Caco-2 (cell line): ENCODE data around the gene CRIP1. TPM values are rescaled to one million over a fixed set of nuclear protein-coding genes. Genes with fewer than 3 reads are reported as not detected.

Experiments used
- BruUV-seq: library from RNA; stranded (reverse); fragments of 400-500 nt; replicated peaks from 2 replicates; lab custom pipeline; 2021; lab: Mats Ljungman, UMichigan
- CTCF ChIA-PET: fragments of 300-600 bp; sonication (Branson Sonifier 250); formaldehyde crosslinking; loops from one replicate; lab custom pipeline; 2022; ENCODE audit warnings: antibody characterized with exemption; lab: Charles Lee
- POLR2A ChIA-PET: fragments of 300-600 bp; sonication (Branson Sonifier 250); formaldehyde crosslinking; loops from one replicate; lab custom pipeline; 2022; ENCODE audit warnings: antibody characterized with exemption; lab: Charles Lee
- DNase-seq, 2 experiments: peaks; one replicate each; pipeline versions ENCODE4 v3.0.0 to v3.0.0-alpha.2; 2020 to 2022
- H3K27me3 ChIP-seq: replicated peaks from 2 replicates; pipeline ENCODE4 v1.6.0; 2011; ENCODE audit warnings: low read length; ENCODE audit not compliant: control insufficient read depth, insufficient read depth
- H3K36me3 ChIP-seq: 2 replicates; pipeline ENCODE4 v1.5.1; 2011; ENCODE audit warnings: low read length; ENCODE audit not compliant: control insufficient read depth, insufficient read depth
- H3K4me1 ChIP-seq: fragments of 250-450 bp; sonication (Bioruptor Pico); 2 replicates; pipeline ENCODE4 v1.5.1; 2020; ENCODE audit warnings: mild to moderate bottlenecking
- H3K4me3 ChIP-seq: 2 replicates; pipeline ENCODE4 v1.5.1; 2011; ENCODE audit warnings: low read depth, mild to moderate bottlenecking, control low read depth, low read length
- H3K9me3 ChIP-seq: fragments of 250-450 bp; sonication (Bioruptor Pico); 2 replicates; pipeline ENCODE4 v1.5.1; 2020; ENCODE audit warnings: mild to moderate bottlenecking, moderate library complexity
- H3K27ac Mint-ChIP-seq: one replicate; pipeline ENCODE4 v1.8.0; 2022; ENCODE audit warnings: mixed read lengths; ENCODE audit not compliant: unreplicated experiment
- H3K27me3 Mint-ChIP-seq: one replicate; pipeline ENCODE4 v1.8.0; 2022; ENCODE audit warnings: mixed read lengths; ENCODE audit not compliant: insufficient read depth, unreplicated experiment
- H3K36me3 Mint-ChIP-seq: one replicate; pipeline ENCODE4 v1.8.0; 2022; ENCODE audit warnings: mild to moderate bottlenecking, mixed read lengths; ENCODE audit not compliant: insufficient read depth, unreplicated experiment
- H3K4me1 Mint-ChIP-seq: one replicate; pipeline ENCODE4 v1.8.0; 2022; ENCODE audit warnings: low read depth, mixed read lengths; ENCODE audit not compliant: unreplicated experiment
- H3K4me3 Mint-ChIP-seq: one replicate; pipeline ENCODE4 v1.8.0; 2022; ENCODE audit warnings: mild to moderate bottlenecking, moderate library complexity, mixed read lengths; ENCODE audit not compliant: unreplicated experiment
- H3K9me3 Mint-ChIP-seq: one replicate; pipeline ENCODE4 v1.8.0; 2022; ENCODE audit warnings: mixed read lengths; ENCODE audit not compliant: unreplicated experiment
- intact Hi-C: fragments of 100-400 bp; cut with micrococcal nuclease; formaldehyde crosslinking; loops from one replicate; pipeline ENCODE4 v1.10.0; 2022; ENCODE audit not compliant: unreplicated experiment
- total RNA-seq: library from RNA; stranded (reverse); gene quantifications from 2 replicates; pipeline ENCODE4 v1.2.3, GENCODE V29; 2022
- TF ChIP-seq, protein P1 (sequence below), 2 experiments: fragments of 200-600 bp in 1 of 2; IDR thresholded peaks; 1 replicate in 1 of 2; 2 replicates in 1 of 2; pipeline versions ENCODE4 v1.5.1 to v1.8.0; 2011 to 2022; ENCODE audit warnings: antibody characterized with exemption in 1 of 2, control low read depth in 1 of 2, inconsistent platforms in 1 of 2, low read depth in 1 of 2, low read length in 1 of 2, mild to moderate bottlenecking in 1 of 2, moderate library complexity in 1 of 2; ENCODE audit not compliant: insufficient read depth in 1 of 2, severe bottlenecking in 1 of 2, unreplicated experiment in 1 of 2

CRIP1 gene
- total RNA-seq, 1 experiment from 2014 or later: 75.1 TPM

- no peaks in the 10 kb centered on the region for H3K27me3 ChIP-seq
- no peaks in the 10 kb centered on the region; the same call in 1 of the 2 replicates for H3K36me3 ChIP-seq
- Mint-ChIP-seq H3K9me3 (no peaks in the 10 kb centered on the region), H3K27ac (no peak overlapping the region), H3K4me3 (no peak overlapping the region), H3K4me1 (no peaks in the 10 kb centered on the region), H3K27me3 (no peaks in the 10 kb centered on the region), H3K36me3 (peaks cover 30% of the 10 kb centered on the region)
- no peaks in the 10 kb centered on the region for H3K9me3 ChIP-seq
- POLR2A ChIA-PET: no interaction called here
- H3K4me1 ChIP-seq: peaks cover 3% of the 10 kb centered on the region; the same call in 1 of the 2 replicates
- TF ChIP-seq, protein P1, sequence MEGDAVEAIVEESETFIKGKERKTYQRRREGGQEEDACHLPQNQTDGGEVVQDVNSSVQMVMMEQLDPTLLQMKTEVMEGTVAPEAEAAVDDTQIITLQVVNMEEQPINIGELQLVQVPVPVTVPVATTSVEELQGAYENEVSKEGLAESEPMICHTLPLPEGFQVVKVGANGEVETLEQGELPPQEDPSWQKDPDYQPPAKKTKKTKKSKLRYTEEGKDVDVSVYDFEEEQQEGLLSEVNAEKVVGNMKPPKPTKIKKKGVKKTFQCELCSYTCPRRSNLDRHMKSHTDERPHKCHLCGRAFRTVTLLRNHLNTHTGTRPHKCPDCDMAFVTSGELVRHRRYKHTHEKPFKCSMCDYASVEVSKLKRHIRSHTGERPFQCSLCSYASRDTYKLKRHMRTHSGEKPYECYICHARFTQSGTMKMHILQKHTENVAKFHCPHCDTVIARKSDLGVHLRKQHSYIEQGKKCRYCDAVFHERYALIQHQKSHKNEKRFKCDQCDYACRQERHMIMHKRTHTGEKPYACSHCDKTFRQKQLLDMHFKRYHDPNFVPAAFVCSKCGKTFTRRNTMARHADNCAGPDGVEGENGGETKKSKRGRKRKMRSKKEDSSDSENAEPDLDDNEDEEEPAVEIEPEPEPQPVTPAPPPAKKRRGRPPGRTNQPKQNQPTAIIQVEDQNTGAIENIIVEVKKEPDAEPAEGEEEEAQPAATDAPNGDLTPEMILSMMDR (IDR thresholded peaks at IDR 0.05; ENCODE audit: insufficient read depth in 1 of 2, low read depth in 1 of 2, low read length in 1 of 2, severe bottlenecking in 1 of 2, unreplicated experiment in 1 of 2): no peak
- CTCF ChIA-PET: no interaction called here
- no TSS peak for BruUV-seq
- DNase-seq: no peak
- intact Hi-C loops: no loop called here
- H3K4me3 ChIP-seq: no peak overlapping the region
Observed at GRCh38 chr14:105495101-105495989, 8.7 kb downstream of the CRIP1 start.

GRCh38 chr14:105495990-105496830, 9.5 kb downstream of the CRIP1 start:
- no peaks in the 10 kb centered on the region for H3K27me3 Mint-ChIP-seq
- DNase-seq: peak in 1 of 2 experiments; percentile 33
- POLR2A ChIA-PET: no interaction called here
- H3K9me3 Mint-ChIP-seq: no peaks in the 10 kb centered on the region
- H3K36me3 Mint-ChIP-seq: peaks cover 24% of the 10 kb centered on the region
- Histone ChIP-seq H3K27me3 (no peaks in the 10 kb centered on the region), H3K36me3 (no peaks in the 10 kb centered on the region; the same call in 1 of the 2 replicates), H3K4me1 (peaks cover 3% of the 10 kb centered on the region; the same call in 1 of the 2 replicates), H3K4me3 (no peak overlapping the region), H3K9me3 (no peaks in the 10 kb centered on the region)
- H3K4me3 Mint-ChIP-seq: no peak overlapping the region
- CTCF ChIA-PET: no interaction called here
- no TSS peak for BruUV-seq
- TF ChIP-seq, protein P1 (IDR thresholded peaks at IDR 0.05; ENCODE audit: insufficient read depth in 1 of 2, low read depth in 1 of 2, low read length in 1 of 2, severe bottlenecking in 1 of 2, unreplicated experiment in 1 of 2): no peak
- intact Hi-C loops: no loop called here
- H3K27ac Mint-ChIP-seq: no peak overlapping the region
- no peaks in the 10 kb centered on the region for H3K4me1 Mint-ChIP-seq
